Heart left ventricle (tissue), 13 donors: Measurements from ENCODE around the gene ITGA11.

ENCODE experiments used
- CTCF ChIP-seq, 12 donors: fragments of 200-600 bp; sonication (generic) in 4 of 12; IDR thresholded peaks; one replicate each; pipeline versions ENCODE4 v1.5.0 to v1.8.0; 2018 to 2022; ENCODE audit warnings: antibody characterized with exemption in 12 of 12, mild to moderate bottlenecking in 5 of 12
- POLR2A ChIP-seq, 2 donors: fragments of 450-650 bp; IDR thresholded peaks; one replicate each; pipeline ENCODE4 v1.6.1; 2017; ENCODE audit warnings: antibody characterized with exemption in 2 of 2, mild to moderate bottlenecking in 2 of 2, moderate library complexity in 2 of 2
- donor health status: ischemic (EF 13 %, LVEDD 7.1; RV severe dilation, severe dysfunction).
- donor health status: DM: no; HTN: yes; CAD: no.
- donor health status: DM: no; HTN: no; CAD: no.
- donor health status: ischemic (EF 25% LVEDD 6.9; RV normal size, moderate dysfunction).
- donor health status: ischemic (EF 25% LVEDD 5.7; RV mildly dilated, moderate dysfunction).
- donor health status: ischemic (EF 35%, LVEDD 5.7; RV mildly dilated, moderate dysfunction).
- donor health status: nonischemic (EF 11% LVEDD 7.7; RV severe dilation, severe dysfunction).
- donor health status: DM: yes; HTN: yes; CAD: no.
- donor health status: PGD.
- donor health status: ischemic (EF 29% LVEDD 5.4; RV normal size, mild dysfunction).
- donor health status: nonischemic (EF 23%, LVEDD 6.1; RV moderate dilation, normal function).

DNA sequence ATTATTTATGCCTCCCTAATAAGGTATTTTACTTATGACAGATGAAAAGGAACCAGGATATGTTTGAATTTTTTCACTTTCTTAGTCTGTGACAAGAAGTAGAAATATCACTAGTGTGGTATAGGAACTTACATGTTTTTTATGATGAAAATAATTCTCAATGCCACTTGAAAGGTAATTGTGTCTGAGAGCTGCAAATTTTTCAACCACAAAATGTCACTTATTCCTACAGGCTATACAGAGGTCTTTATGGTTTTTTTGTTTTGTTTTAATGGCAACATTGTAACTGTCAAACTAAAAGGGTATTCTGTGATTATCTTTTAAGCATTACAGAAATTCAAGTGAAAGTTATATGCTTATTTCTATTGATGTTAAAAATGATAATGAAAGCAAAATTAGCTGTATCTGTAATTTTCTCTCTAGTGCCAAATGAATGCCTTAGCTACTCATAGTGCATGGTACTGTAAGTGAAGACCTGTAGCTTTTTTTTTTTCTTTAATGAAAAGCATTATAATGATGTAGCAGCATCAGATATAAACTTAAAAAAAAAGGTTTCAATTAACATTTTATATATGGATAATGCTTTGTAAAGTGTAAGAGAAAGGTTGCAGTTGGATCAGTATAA is 139.7 kb downstream of the ITGA11 start:
- TF ChIP-seq CTCF (IDR thresholded peaks at IDR 0.05) (no peak), POLR2A (IDR thresholded peaks at IDR 0.05) (no peak)
